Lung (tissue), 12 donors: ENCODE measurements around the gene IVD. TPM values are rescaled to one million over a fixed set of nuclear protein-coding genes. Genes with fewer than 3 reads are reported as not detected.

ENCODE experiments used
- ATAC-seq: fragments of 200-7000 bp; cut with Tn5 transposase; one replicate; pipeline ENCODE4 v1.9.1; 2020; ENCODE audit warnings: moderate number of reproducible peaks; ENCODE audit not compliant: insufficient read depth, low FRiP score
- DNase-seq, 3 donors: peaks; one replicate each; pipeline ENCODE4 v3.0.0-alpha.2; 2013 to 2017
- H3K27ac ChIP-seq, 2 donors: one replicate each; pipeline ENCODE4 v1.5.1; 2013; ENCODE audit warnings: mild to moderate bottlenecking in 2 of 2, moderate library complexity in 2 of 2, control low read depth in 1 of 2, inconsistent platforms in 1 of 2, low read depth in 1 of 2, low read length in 1 of 2
- H3K27me3 ChIP-seq, 3 donors: one replicate each; pipeline ENCODE4 v1.5.1; 2013; ENCODE audit warnings: low read length in 2 of 3; ENCODE audit not compliant: control insufficient read depth in 3 of 3, insufficient read depth in 3 of 3
- H3K36me3 ChIP-seq, 4 donors: one replicate each; pipeline ENCODE4 v1.5.1; 2013; ENCODE audit warnings: low read length in 4 of 4, mild to moderate bottlenecking in 1 of 4, moderate library complexity in 1 of 4; ENCODE audit not compliant: control insufficient read depth in 4 of 4, insufficient read depth in 4 of 4
- H3K4me1 ChIP-seq, 5 donors: one replicate each; pipeline ENCODE4 v1.5.1; 2013; ENCODE audit warnings: low read length in 5 of 5, mild to moderate bottlenecking in 2 of 5, moderate library complexity in 1 of 5; ENCODE audit not compliant: control insufficient read depth in 5 of 5, insufficient read depth in 5 of 5
- H3K4me3 ChIP-seq: one replicate; pipeline ENCODE4 v1.5.1; 2013; ENCODE audit warnings: mild to moderate bottlenecking, control low read depth, moderate library complexity
- H3K9ac ChIP-seq, 2 donors: one replicate each; pipeline ENCODE4 v1.5.1; 2013; ENCODE audit warnings: low read length in 2 of 2, control low read depth in 1 of 2; ENCODE audit not compliant: insufficient read depth in 1 of 2
- H3K9me3 ChIP-seq, 4 donors: one replicate each; pipeline ENCODE4 v1.5.1; 2013; ENCODE audit warnings: low read length in 3 of 4, mild to moderate bottlenecking in 1 of 4, moderate library complexity in 1 of 4; ENCODE audit not compliant: control insufficient read depth in 4 of 4, insufficient read depth in 3 of 4
- CTCF ChIP-seq: IDR thresholded peaks from 2 replicates; pipeline ENCODE4 v1.5.1; 2012; ENCODE audit warnings: mild to moderate bottlenecking; ENCODE audit errors: control extremely low read depth, extremely low read depth
- WGBS, 2 donors: extraction: QIAGEN DNeasy Blood & Tissue Kit; methylation state at CpG; one replicate each; pipeline ENCODE4 v1.1.7; 2013; 5-methylcytosine and 5-hydroxymethylcytosine counted together
- polyA plus RNA-seq, 2 donors: library from polyadenylated mRNA; stranded (reverse); fragments of 200-250 nt; gene quantifications; one replicate each; pipeline ENCODE4 v1.2.1, GENCODE V29; 2013
- total RNA-seq, 2 donors: library from RNA; depleted of rRNA in 1 of 2; stranded (reverse); fragments of >200 nt in 1 of 2; gene quantifications; one replicate each; pipeline ENCODE4 v1.2.1, GENCODE V29; 2014 to 2021
- donor health status: control.
- donor health status: control.
- donor health status: Bipolar disorder and iron deficiency.
- donor health status: healthy.
- donor health status: DM: yes; HTN: yes; CAD: no.

IVD gene
- total and polyA plus RNA-seq, 4 donors, result 41.4 to 87.8 (median 49.3) TPM

DNA sequence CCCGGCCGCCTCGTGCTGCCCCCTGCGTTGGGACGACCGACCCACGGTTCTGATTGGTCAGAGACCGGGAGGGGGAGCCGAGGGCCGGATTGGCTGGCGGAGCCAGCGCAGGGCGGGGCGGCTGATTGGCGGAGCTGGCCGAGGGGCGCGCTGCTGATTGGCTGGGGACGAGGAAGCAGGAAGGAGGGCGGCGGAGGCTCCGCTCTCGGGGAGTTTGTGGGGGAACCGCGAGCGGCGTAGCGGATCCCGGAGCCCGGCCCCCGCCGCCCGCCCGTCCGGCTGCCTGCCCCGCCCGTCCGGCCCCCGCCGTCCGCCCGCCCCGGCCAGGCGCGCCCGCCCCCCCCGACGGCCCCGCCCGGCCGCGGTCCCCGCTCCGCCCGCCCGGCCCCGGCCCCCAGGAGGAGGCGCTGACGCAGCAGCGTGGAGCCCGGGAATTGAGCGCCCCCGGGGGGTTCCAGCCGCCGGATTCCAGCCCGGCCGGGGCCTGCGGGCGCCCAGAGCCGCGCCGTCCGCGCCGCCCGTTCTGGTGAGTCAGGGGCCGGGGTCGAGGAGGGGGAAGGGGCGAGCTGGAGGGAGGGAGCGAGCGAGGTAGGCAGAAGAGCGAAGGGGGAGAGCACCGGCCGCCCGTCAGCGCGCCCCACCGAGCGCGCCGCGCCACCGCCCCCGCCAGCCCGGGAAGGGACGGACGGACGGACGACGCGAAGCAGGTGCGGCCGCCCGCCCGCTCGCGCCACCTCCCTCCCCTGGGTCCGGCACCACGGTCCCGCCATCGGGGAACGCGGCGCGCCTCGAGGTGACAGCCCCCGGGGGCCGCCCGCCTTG lies 35.4 kb downstream of the IVD start, which contains the start of gene BAHD1:
BAHD1 (plus strand) TSS at position 211 of the 822 bp plus-strand sequence. CDS start 17,512 bp downstream, outside the sequence.
- peaks cover 5 to 70% (median 23%) of the 10 kb centered on the region in 5 donors for H3K4me1 ChIP-seq
- peak within 1 kb of the TSS; percentile 75 for H3K4me3 ChIP-seq
- WGBS, 2 donors, result 0% methylated on average over 39 to 119 of the region's 119 CpGs
- no peak for TF ChIP-seq CTCF
- H3K9ac ChIP-seq, result no peak within 1 kb of the TSS
- no peaks in the 10 kb centered on the region for H3K9me3 ChIP-seq
- peak; percentile 85 for ATAC-seq
- peaks cover 0 to 24% (median 15%) of the 10 kb centered on the region in 3 donors for H3K27me3 ChIP-seq
- H3K27ac ChIP-seq, result peak within 1 kb of the TSS; percentile 62 to 70
- H3K36me3 ChIP-seq, result no peaks in the 10 kb centered on the region
- peak; percentile 94 to 97 (median 97) for DNase-seq

DNA sequence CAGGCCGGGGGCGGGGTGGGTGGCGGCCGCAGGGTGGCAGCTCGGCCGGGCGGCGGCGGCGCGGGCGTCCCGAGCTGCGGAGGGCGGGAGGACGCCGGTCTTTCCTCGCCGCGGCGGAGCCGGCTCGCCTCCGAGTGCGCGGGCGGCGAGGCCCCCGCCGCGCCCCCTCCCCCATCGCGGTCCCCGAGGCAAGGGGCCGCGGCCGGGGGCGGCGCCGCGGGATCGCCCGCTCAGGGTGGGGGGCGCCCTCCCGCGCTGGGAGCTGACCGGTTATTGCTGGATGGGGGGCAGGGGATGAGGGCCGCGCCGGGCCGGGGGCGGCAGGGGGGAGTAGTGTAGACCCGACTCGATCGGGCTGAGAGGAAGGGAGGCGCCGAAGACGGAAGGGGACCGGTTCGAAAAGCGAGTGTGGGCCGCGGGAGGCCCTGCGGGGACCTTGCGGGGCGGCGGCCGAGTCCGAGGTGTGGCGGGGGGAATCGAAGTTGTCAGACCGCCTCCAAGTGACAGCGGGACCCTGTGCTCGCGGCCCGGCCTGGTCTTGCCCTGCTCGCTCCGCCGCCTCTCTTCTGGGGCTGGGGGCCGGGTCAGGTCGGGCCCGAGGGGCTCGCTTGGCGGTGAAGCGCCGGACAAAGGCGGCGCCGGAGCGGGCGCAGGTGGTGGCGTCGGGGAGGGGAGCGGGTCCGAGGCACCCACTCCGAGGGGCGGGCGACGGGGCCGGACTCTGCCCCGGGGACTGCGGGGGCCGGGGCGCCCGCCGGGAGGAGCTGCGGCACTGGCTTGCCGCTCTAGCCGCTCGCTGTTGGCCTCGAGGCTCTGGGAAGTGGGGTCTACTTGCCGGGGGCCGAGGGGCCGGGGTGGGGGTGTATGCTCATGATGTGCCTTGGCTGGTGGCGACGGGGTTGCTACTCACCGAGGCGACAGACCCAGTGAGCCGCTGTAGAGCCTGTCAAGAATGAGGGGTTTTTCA lies 36.3 kb downstream of the IVD start:
- H3K4me3 ChIP-seq, result peak overlapping the region; percentile 75

DNA sequence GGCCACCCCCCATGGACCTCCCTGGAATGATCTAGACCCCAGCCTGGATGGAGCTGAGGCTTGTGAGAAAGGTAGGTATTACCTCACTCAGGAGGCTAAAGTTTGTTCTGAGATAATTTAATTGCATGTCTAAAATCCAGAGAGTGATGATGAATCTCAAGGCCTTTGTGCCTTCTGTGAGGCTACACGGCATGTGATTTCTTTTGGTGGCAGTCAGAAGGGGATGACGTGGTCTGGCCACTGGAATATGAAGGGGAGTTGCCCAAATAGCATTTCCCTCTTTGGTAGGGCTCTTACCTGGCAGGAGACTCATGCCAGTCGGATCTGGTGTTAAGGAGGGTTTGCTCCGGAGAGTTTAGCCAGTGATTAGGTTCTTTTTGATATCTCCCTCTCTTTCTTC lies 37.7 kb downstream of the IVD start:
- Histone ChIP-seq H3K9me3 (no peaks in the 10 kb centered on the region), H3K9ac (no peak overlapping the region), H3K4me1 (peaks cover 5 to 50% (median 12%) of the 10 kb centered on the region in 5 donors), H3K4me3 (no peak overlapping the region), H3K27ac (peak overlapping the region in 1 of 2 donors; percentile 83), H3K27me3 (peaks cover 0 to 8% (median 6%) of the 10 kb centered on the region in 3 donors), H3K36me3 (no peaks in the 10 kb centered on the region)
- WGBS, 2 donors, result 83 to 91% methylated on average over 4 of the region's 4 CpGs
- no peak for DNase-seq
- TF ChIP-seq CTCF, result no peak
- no peak for ATAC-seq

More for the DNA sequence above, 36.3 kb downstream of the IVD start:
- Histone ChIP-seq H3K4me1 (peaks cover 5 to 64% (median 15%) of the 10 kb centered on the region in 5 donors), H3K27ac (peak overlapping the region; percentile 18 to 70), H3K36me3 (no peaks in the 10 kb centered on the region), H3K9ac (peak overlapping the region in 1 of 2 donors; percentile 38), H3K27me3 (peaks cover 0 to 19% (median 13%) of the 10 kb centered on the region in 3 donors), H3K9me3 (no peaks in the 10 kb centered on the region)
- ATAC-seq (no peak), DNase-seq (peak in 2 of 3 donors; percentile 34 to 45)
- WGBS, 2 donors, result 1% methylated on average over 65 to 119 of the region's 119 CpGs
- TF ChIP-seq CTCF, result no peak
